Fibroblast of mammary gland (primary cell): ENCODE results near the gene VAV1.

Experiments
- DNase-seq: peaks from one replicate; pipeline ENCODE4 v3.0.0-alpha.2; 2010; ENCODE audit warnings: low read depth
- H3K4me3 ChIP-seq: 2 replicates; pipeline ENCODE4 v1.5.1; 2011; ENCODE audit warnings: low read depth, mild to moderate bottlenecking, low read length, moderate library complexity; ENCODE audit not compliant: control insufficient read depth
- CTCF ChIP-seq: conservative IDR thresholded peaks from 2 replicates; pipeline ENCODE4 v1.5.1; 2011; ENCODE audit warnings: low read depth, low read length, inconsistent platforms; ENCODE audit not compliant: control insufficient read depth, insufficient read depth

Gene VAV1

DNA sequence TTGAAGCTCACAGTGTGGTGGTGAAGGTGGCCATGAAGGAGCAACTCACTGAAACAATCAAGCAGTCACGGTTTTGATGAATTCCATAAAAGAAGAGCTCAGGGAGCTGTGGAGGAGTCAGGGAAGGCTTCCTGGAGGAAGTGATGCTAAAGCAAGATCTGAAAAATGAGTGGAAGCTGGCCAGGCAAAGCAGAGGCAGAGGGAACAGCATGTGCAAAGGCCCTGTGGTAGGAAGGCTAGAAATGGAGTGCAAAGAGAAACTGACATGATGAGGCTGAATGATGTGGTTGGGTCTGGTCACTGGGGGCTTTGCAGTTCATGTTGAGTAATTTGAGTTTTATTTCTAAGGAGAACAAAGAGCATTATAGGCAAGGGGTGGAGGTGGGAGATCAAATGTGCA, 121.8 kb downstream of the VAV1 start:
- DNase-seq, result no peak
- no peak for TF ChIP-seq CTCF
- H3K4me3 ChIP-seq, result no peak overlapping the region

GRCh38 chr19:6903446-6903845, 130.9 kb downstream of the VAV1 start:
- no peak for TF ChIP-seq CTCF
- no peak for DNase-seq
- H3K4me3 ChIP-seq, result no peak overlapping the region

GRCh38 chr19:6906559-6907060, 134.1 kb downstream of the VAV1 start:
- no peak overlapping the region for H3K4me3 ChIP-seq
- TF ChIP-seq CTCF, result no peak
- DNase-seq, result no peak
